NCI-H524 treated with DMSO at 0.1 percent for 48 hours (cell line): ENCODE results near the gene OR13C8.

Experiments
- DNase-seq: peaks from one replicate; lab custom pipeline; 2025; lab: John Stamatoyannopoulos, UW

Gene OR13C8

GRCh38 chr9:104611213-104611612 lies 42.2 kb downstream of the OR13C8 start:
- DNase-seq: no peak

GRCh38 chr9:104617418-104617817 lies 48.5 kb downstream of the OR13C8 start:
- no peak for DNase-seq

- no peak for DNase-seq
These were observed 49.1 kb downstream of the OR13C8 start, which contains the start of gene OR13C9 for GRCh38 chr9:104618104-104618503. OR13C9 (minus strand) TSS chr9:104618204; CDS start chr9:104618204, 0 bp downstream.
